ENCODE results near the gene LMAN2. TPM values are rescaled to one million over a fixed set of nuclear protein-coding genes. Genes with fewer than 3 reads are reported as not detected.

LMAN2 gene
- total RNA-seq, 1 experiment from 2014 or later, result 128 TPM

DNA sequence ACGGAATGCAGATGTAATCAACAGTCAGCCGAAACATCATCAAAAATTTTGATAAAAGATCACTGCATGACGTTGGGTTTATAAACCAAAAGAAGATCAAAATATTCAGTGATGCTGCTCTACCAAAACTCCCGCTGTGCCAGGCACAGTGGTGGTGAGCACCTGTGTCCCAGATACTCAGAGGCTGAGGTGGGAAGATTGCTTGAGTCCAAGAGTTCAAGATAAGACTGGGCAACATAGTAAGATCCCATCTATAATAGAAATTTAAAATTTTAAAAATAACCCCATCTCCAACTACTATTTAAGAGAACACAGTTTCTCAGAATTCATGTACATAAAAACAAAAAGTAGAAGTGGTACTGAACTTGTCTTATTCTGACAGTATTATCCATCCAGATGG lies 3.8 kb downstream of the LMAN2 start:
- intact Hi-C loops (cut with micrococcal nuclease), result no loop called here
- CTCF ChIA-PET, result interaction anchor here (1.9 kb wide), 1 partner anchor 23 kb away, joined by 6 read pairs; no protein-coding TSS in a partner anchor
- Histone ChIP-seq H4K20me1 (ENCODE audit: insufficient read depth) (peaks cover 3% of the 10 kb centered on the region; the same call in 1 of the 2 replicates), H3K36me3 (ENCODE audit: control insufficient read depth in 1 of 2, insufficient read depth in 2 of 2, low read length in 2 of 2) (peaks cover 8 to 11% of the 10 kb centered on the region in 2 experiments; a peak in 3 of 4 replicates), H3K79me2 (ENCODE audit: insufficient read depth, low read length) (peaks cover 82% of the 10 kb centered on the region), H3K9ac (ENCODE audit: low read length) (no peak overlapping the region), H3K4me3 (replicated peaks in 1 of 2; ENCODE audit: low read depth in 1 of 2, low read length in 2 of 2) (no peak overlapping the region), H3K9me3 (ENCODE audit: control insufficient read depth in 1 of 2, insufficient read depth in 1 of 2, low read depth in 1 of 2, low read length in 2 of 2) (no peaks in the 10 kb centered on the region), H3K4me2 (ENCODE audit: low read length) (no peak overlapping the region), H3K4me1 (ENCODE audit: control insufficient read depth in 1 of 2, insufficient read depth in 2 of 2, low read length in 2 of 2) (peaks cover 14 to 16% of the 10 kb centered on the region in 2 experiments), H3K27ac (ENCODE audit: low read depth, low read length) (no peak overlapping the region), H3K9me2 (ENCODE audit: insufficient read depth) (no peaks in the 10 kb centered on the region), H3K27me3 (ENCODE audit: insufficient read depth, low read length) (no peaks in the 10 kb centered on the region), H2AFZ (ENCODE audit: low read depth, low read length, poor library complexity, severe bottlenecking) (no peak overlapping the region)
- no TSS peak for BruUV-seq (replicated peaks)
- RAD21 ChIA-PET (ENCODE audit: low non-redundant PET in 1 of 2, low total read pairs in 2 of 2, uncharacterized antibody in 2 of 2, unreplicated experiment in 2 of 2), result no interaction called here
- ATAC-seq (no peak), DNase-seq (ENCODE audit: low read depth, low spot score) (no peak)
- TF ChIP-seq ELF1 (IDR thresholded peaks at IDR 0.05; ENCODE audit: borderline replicate concordance, low read depth) (no peak), SRF (IDR thresholded peaks at IDR 0.05; ENCODE audit: low read depth) (no peak), FOSL1 (IDR thresholded peaks at IDR 0.05; ENCODE audit: low read depth) (no peak), ZFX (IDR thresholded peaks at IDR 0.05) (no peak)
- POLR2A ChIA-PET, result no interaction called here

DNA sequence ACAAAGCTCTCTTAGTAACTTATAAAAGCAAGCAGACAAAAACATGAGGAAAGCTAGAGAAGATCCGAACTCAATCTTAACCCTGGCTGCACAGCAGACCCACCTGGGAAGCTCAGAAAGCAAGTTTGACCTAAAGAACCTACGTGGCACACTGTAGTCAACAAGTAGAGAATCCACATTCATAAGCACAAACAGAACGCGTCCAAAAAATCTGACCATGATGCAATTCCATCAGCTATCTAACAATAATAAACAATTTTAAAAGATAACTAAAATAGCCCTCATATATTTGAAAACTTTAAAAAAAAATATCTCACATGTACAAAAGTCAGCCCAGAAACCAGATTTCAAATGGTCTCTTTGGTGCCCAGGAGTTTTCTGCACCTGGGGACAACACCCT lies 4.6 kb downstream of the LMAN2 start:
- RAD21 ChIA-PET (ENCODE audit: low non-redundant PET in 1 of 2, low total read pairs in 2 of 2, uncharacterized antibody in 2 of 2, unreplicated experiment in 2 of 2), result no interaction called here
- POLR2A ChIA-PET, result no interaction called here
- H3K27ac ChIP-seq (ENCODE audit: low read depth, low read length), result no peak overlapping the region
- peaks cover 3% of the 10 kb centered on the region; the same call in 1 of the 2 replicates for H4K20me1 ChIP-seq (ENCODE audit: insufficient read depth)
- H3K4me1 ChIP-seq (ENCODE audit: control insufficient read depth in 1 of 2, insufficient read depth in 2 of 2, low read length in 2 of 2), result peaks cover 10% of the 10 kb centered on the region in 2 experiments
- H3K9ac ChIP-seq (ENCODE audit: low read length), result no peak overlapping the region
- H2AFZ ChIP-seq (ENCODE audit: low read depth, low read length, poor library complexity, severe bottlenecking), result no peak overlapping the region
- H3K27me3 ChIP-seq (ENCODE audit: insufficient read depth, low read length), result no peaks in the 10 kb centered on the region
- no peak overlapping the region for H3K4me3 ChIP-seq (replicated peaks in 1 of 2; ENCODE audit: low read depth in 1 of 2, low read length in 2 of 2)
- intact Hi-C loops (cut with micrococcal nuclease), result no loop called here
- H3K4me2 ChIP-seq (ENCODE audit: low read length), result no peak overlapping the region
- peaks cover 91% of the 10 kb centered on the region for H3K79me2 ChIP-seq (ENCODE audit: insufficient read depth, low read length)
- peaks cover 8 to 11% of the 10 kb centered on the region in 2 experiments; a peak in 3 of 4 replicates for H3K36me3 ChIP-seq (ENCODE audit: control insufficient read depth in 1 of 2, insufficient read depth in 2 of 2, low read length in 2 of 2)
- ATAC-seq (no peak), DNase-seq (ENCODE audit: low read depth, low spot score) (no peak)
- H3K9me2 ChIP-seq (ENCODE audit: insufficient read depth), result no peaks in the 10 kb centered on the region
- no peaks in the 10 kb centered on the region for H3K9me3 ChIP-seq (ENCODE audit: control insufficient read depth in 1 of 2, insufficient read depth in 1 of 2, low read depth in 1 of 2, low read length in 2 of 2)
- no TSS peak for BruUV-seq (replicated peaks)
- CTCF ChIA-PET, result interaction anchor here (0.9 to 1.9 kb wide), 2 partner anchors 24 to 37 kb away, joined by 3 to 6 read pairs; no protein-coding TSS in a partner anchor
- TF ChIP-seq EGR1 (IDR thresholded peaks at IDR 0.05; ENCODE audit: low read depth) (no peak), EZH2phosphoT487 (IDR thresholded peaks at IDR 0.05; ENCODE audit: borderline replicate concordance) (no peak), TCF7L2 (IDR thresholded peaks at IDR 0.05; ENCODE audit: borderline replicate concordance, extremely low read depth, insufficient read depth, insufficient read length) (no peak), POLR2AphosphoS5 (IDR thresholded peaks at IDR 0.05; ENCODE audit: low read depth, low read length) (no peak), SP1 (IDR thresholded peaks at IDR 0.05; ENCODE audit: low read depth) (no peak), ZFX (IDR thresholded peaks at IDR 0.05) (no peak), CBX3 (IDR thresholded peaks at IDR 0.05; ENCODE audit: low read depth) (no peak)
- TF ChIP-seq, protein P1, sequence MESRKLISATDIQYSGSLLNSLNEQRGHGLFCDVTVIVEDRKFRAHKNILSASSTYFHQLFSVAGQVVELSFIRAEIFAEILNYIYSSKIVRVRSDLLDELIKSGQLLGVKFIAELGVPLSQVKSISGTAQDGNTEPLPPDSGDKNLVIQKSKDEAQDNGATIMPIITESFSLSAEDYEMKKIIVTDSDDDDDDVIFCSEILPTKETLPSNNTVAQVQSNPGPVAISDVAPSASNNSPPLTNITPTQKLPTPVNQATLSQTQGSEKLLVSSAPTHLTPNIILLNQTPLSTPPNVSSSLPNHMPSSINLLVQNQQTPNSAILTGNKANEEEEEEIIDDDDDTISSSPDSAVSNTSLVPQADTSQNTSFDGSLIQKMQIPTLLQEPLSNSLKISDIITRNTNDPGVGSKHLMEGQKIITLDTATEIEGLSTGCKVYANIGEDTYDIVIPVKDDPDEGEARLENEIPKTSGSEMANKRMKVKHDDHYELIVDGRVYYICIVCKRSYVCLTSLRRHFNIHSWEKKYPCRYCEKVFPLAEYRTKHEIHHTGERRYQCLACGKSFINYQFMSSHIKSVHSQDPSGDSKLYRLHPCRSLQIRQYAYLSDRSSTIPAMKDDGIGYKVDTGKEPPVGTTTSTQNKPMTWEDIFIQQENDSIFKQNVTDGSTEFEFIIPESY (IDR thresholded peaks at IDR 0.05; ENCODE audit: extremely low read depth, insufficient replicate concordance, low read length), result no peak
- TF ChIP-seq, protein P2, sequence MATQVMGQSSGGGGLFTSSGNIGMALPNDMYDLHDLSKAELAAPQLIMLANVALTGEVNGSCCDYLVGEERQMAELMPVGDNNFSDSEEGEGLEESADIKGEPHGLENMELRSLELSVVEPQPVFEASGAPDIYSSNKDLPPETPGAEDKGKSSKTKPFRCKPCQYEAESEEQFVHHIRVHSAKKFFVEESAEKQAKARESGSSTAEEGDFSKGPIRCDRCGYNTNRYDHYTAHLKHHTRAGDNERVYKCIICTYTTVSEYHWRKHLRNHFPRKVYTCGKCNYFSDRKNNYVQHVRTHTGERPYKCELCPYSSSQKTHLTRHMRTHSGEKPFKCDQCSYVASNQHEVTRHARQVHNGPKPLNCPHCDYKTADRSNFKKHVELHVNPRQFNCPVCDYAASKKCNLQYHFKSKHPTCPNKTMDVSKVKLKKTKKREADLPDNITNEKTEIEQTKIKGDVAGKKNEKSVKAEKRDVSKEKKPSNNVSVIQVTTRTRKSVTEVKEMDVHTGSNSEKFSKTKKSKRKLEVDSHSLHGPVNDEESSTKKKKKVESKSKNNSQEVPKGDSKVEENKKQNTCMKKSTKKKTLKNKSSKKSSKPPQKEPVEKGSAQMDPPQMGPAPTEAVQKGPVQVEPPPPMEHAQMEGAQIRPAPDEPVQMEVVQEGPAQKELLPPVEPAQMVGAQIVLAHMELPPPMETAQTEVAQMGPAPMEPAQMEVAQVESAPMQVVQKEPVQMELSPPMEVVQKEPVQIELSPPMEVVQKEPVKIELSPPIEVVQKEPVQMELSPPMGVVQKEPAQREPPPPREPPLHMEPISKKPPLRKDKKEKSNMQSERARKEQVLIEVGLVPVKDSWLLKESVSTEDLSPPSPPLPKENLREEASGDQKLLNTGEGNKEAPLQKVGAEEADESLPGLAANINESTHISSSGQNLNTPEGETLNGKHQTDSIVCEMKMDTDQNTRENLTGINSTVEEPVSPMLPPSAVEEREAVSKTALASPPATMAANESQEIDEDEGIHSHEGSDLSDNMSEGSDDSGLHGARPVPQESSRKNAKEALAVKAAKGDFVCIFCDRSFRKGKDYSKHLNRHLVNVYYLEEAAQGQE (IDR thresholded peaks at IDR 0.05; ENCODE audit: low read depth), result no peak
- TF ChIP-seq, protein P3, sequence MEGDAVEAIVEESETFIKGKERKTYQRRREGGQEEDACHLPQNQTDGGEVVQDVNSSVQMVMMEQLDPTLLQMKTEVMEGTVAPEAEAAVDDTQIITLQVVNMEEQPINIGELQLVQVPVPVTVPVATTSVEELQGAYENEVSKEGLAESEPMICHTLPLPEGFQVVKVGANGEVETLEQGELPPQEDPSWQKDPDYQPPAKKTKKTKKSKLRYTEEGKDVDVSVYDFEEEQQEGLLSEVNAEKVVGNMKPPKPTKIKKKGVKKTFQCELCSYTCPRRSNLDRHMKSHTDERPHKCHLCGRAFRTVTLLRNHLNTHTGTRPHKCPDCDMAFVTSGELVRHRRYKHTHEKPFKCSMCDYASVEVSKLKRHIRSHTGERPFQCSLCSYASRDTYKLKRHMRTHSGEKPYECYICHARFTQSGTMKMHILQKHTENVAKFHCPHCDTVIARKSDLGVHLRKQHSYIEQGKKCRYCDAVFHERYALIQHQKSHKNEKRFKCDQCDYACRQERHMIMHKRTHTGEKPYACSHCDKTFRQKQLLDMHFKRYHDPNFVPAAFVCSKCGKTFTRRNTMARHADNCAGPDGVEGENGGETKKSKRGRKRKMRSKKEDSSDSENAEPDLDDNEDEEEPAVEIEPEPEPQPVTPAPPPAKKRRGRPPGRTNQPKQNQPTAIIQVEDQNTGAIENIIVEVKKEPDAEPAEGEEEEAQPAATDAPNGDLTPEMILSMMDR (IDR thresholded peaks at IDR 0.05 in 2 of 3, conservative IDR thresholded peaks at IDR 0.05 in 1 of 3; ENCODE audit: borderline replicate concordance in 1 of 3, insufficient read depth in 1 of 3, low read depth in 2 of 3, low read length in 2 of 3), result no peak
